WTC11 (cell line): ENCODE data around the gene MIDN. TPM values are rescaled to one million over a fixed set of nuclear protein-coding genes. Genes with fewer than 3 reads are reported as not detected.

Experiments
- ATF1 ChIP-seq: sonication (generic); formaldehyde crosslinking; IDR thresholded peaks from 2 replicates; pipeline ENCODE4 v1.8.1; 2023; ENCODE audit warnings: mild to moderate bottlenecking, moderate library complexity, missing genetic modification reagents
- CBFB ChIP-seq: sonication (generic); formaldehyde crosslinking; IDR thresholded peaks from 2 replicates; pipeline ENCODE4 v1.8.1; 2022; ENCODE audit warnings: mild to moderate bottlenecking, low read depth, missing genetic modification reagents
- CDX4 ChIP-seq: fragments of 250-450 bp; sonication (Bioruptor Pico); IDR thresholded peaks from 2 replicates; pipeline ENCODE4 v1.9.0; 2021; ENCODE audit warnings: moderate library complexity, mild to moderate bottlenecking, inconsistent platforms, borderline replicate concordance
- E2F4 ChIP-seq: sonication (generic); formaldehyde crosslinking; IDR thresholded peaks from 2 replicates; pipeline ENCODE4 v1.8.1; 2022; ENCODE audit warnings: low read depth, mild to moderate bottlenecking, moderate library complexity, missing genetic modification reagents, borderline replicate concordance
- E2F5 ChIP-seq: sonication (generic); formaldehyde crosslinking; IDR thresholded peaks from 2 replicates; pipeline ENCODE4 v1.8.1; 2022; ENCODE audit warnings: mild to moderate bottlenecking, moderate library complexity, missing genetic modification reagents
- EMX1 ChIP-seq: fragments of 250-450 bp; sonication (Bioruptor Pico); IDR thresholded peaks from 2 replicates; pipeline ENCODE4 v1.8.0; 2021; ENCODE audit warnings: mild to moderate bottlenecking
- ETV6 ChIP-seq: sonication (generic); formaldehyde crosslinking; IDR thresholded peaks from 2 replicates; pipeline ENCODE4 v1.8.1; 2022; ENCODE audit warnings: mild to moderate bottlenecking, missing genetic modification reagents
- FOXJ3 ChIP-seq: sonication (generic); formaldehyde crosslinking; IDR thresholded peaks from 2 replicates; pipeline ENCODE4 v1.9.0; 2021; ENCODE audit warnings: missing genetic modification reagents, mild to moderate bottlenecking, borderline replicate concordance
- FOXK1 ChIP-seq: sonication (generic); formaldehyde crosslinking; IDR thresholded peaks from 2 replicates; pipeline ENCODE4 v1.8.0; 2022; ENCODE audit warnings: mild to moderate bottlenecking, moderate library complexity, missing genetic modification reagents
- FOXP4 ChIP-seq: sonication (generic); formaldehyde crosslinking; IDR thresholded peaks from 2 replicates; pipeline ENCODE4 v1.8.0; 2022; ENCODE audit warnings: mild to moderate bottlenecking, missing genetic modification reagents
- GRHL2 ChIP-seq: fragments of 250-450 bp; sonication (Bioruptor Pico); IDR thresholded peaks from 2 replicates; pipeline ENCODE4 v1.8.0; 2022; ENCODE audit warnings: mild to moderate bottlenecking, moderate library complexity; ENCODE audit not compliant: insufficient replicate concordance, severe bottlenecking
- HMGXB4 ChIP-seq: sonication (generic); formaldehyde crosslinking; IDR thresholded peaks from 2 replicates; pipeline ENCODE4 v1.8.1; 2023; ENCODE audit warnings: mild to moderate bottlenecking, moderate library complexity, missing genetic modification reagents
- NFATC4 ChIP-seq: fragments of 250-450 bp; sonication (Bioruptor Pico); IDR thresholded peaks from 2 replicates; pipeline ENCODE4 v1.9.0; 2021; ENCODE audit warnings: mild to moderate bottlenecking
- NFE2L1 ChIP-seq: sonication (generic); formaldehyde crosslinking; IDR thresholded peaks from 2 replicates; pipeline ENCODE4 v1.8.1; 2023; ENCODE audit warnings: missing genetic modification reagents
- NFYB ChIP-seq: sonication (generic); formaldehyde crosslinking; conservative IDR thresholded peaks from 2 replicates; pipeline ENCODE4 v1.8.0; 2022; ENCODE audit warnings: low read depth, missing genetic modification reagents
- NR3C1 ChIP-seq: sonication (generic); formaldehyde crosslinking; conservative IDR thresholded peaks from 2 replicates; pipeline ENCODE4 v1.8.1; 2023; ENCODE audit warnings: low read depth, mild to moderate bottlenecking, missing genetic modification reagents
- RORB ChIP-seq: fragments of 250-450 bp; sonication (Bioruptor Pico); IDR thresholded peaks from 2 replicates; pipeline ENCODE4 v1.9.0; 2021; ENCODE audit warnings: mild to moderate bottlenecking
- SMAD3 ChIP-seq: sonication (generic); formaldehyde crosslinking; IDR thresholded peaks from 2 replicates; pipeline ENCODE4 v1.8.0; 2022; ENCODE audit warnings: missing genetic modification reagents, mild to moderate bottlenecking, borderline replicate concordance
- SMAD4 ChIP-seq: sonication (generic); formaldehyde crosslinking; IDR thresholded peaks from 2 replicates; pipeline ENCODE4 v1.8.0; 2022; ENCODE audit warnings: mild to moderate bottlenecking, missing genetic modification reagents
- TCF7 ChIP-seq: sonication (generic); formaldehyde crosslinking; IDR thresholded peaks from 2 replicates; pipeline ENCODE4 v1.8.0; 2022; ENCODE audit warnings: mild to moderate bottlenecking, low read depth, missing genetic modification reagents, moderate library complexity
- ZNF121 ChIP-seq: sonication (generic); formaldehyde crosslinking; IDR thresholded peaks from 2 replicates; pipeline ENCODE4 v1.8.0; 2023; ENCODE audit warnings: missing genetic modification reagents
- ZNF219 ChIP-seq: sonication (generic); formaldehyde crosslinking; IDR thresholded peaks from 2 replicates; pipeline ENCODE4 v1.8.0; 2023; ENCODE audit warnings: missing genetic modification reagents, mild to moderate bottlenecking, borderline replicate concordance
- ZNF317 ChIP-seq: sonication (generic); formaldehyde crosslinking; IDR thresholded peaks from 2 replicates; pipeline ENCODE4 v1.8.1; 2023; ENCODE audit warnings: low read depth, mild to moderate bottlenecking, moderate library complexity, missing genetic modification reagents, borderline replicate concordance
- ZNF423 ChIP-seq: fragments of 250-450 bp; sonication (Bioruptor Pico); IDR thresholded peaks from 2 replicates; pipeline ENCODE4 v2.1.2; 2022; ENCODE audit warnings: mild to moderate bottlenecking, moderate library complexity
- ZNF425 ChIP-seq: fragments of 250-450 bp; sonication (Bioruptor Pico); conservative IDR thresholded peaks from 2 replicates; pipeline ENCODE4 v1.9.0; 2021; ENCODE audit warnings: mild to moderate bottlenecking
- total RNA-seq: library from RNA; stranded (reverse); gene quantifications from 3 replicates; pipeline ENCODE4 v1.2.3, GENCODE V29; 2021
- TF ChIP-seq, protein P1 (sequence below): sonication (generic); formaldehyde crosslinking; conservative IDR thresholded peaks from 2 replicates; pipeline ENCODE4 v1.8.1; 2023; ENCODE audit warnings: mild to moderate bottlenecking, low read depth, missing genetic modification reagents, moderate library complexity
- TF ChIP-seq, protein P2 (sequence below): sonication (generic); formaldehyde crosslinking; IDR thresholded peaks from 2 replicates; pipeline ENCODE4 v1.8.1; 2022; ENCODE audit warnings: missing genetic modification reagents, borderline replicate concordance

Gene MIDN
- total RNA-seq, 1 experiment from 2014 or later, result 189 TPM

DNA sequence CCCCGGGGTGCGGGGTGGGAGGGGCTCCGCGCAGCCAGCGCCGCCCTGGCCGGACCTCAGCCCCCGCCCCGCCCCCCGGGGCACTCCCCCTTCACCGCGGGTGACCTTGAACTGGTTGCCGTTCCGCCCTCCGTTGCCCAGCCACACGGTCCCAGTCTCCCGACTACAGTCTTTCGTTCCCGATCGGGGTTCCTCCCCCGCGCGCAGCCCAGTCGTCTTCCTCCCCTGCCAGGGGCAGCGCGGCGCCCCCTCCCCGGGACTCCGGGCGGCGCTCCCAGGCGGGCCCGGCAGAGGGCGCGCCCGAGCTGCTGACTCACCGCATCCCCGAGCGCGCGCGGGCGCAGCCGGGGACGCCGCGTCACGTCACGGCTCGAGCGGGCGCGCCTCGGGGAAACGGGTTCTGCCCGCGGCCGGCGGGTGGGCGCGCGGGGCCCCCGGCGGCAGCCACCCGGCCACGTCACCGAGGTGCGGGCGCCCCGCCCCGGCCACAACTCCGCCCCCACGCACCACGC, 459 bp downstream of the MIDN start (continued):
- no peak for TF ChIP-seq FOXK1
- TF ChIP-seq E2F4 (CRISPR knock-in tag), result no peak
- TF ChIP-seq ZNF425, result no peak
- TF ChIP-seq E2F5 (CRISPR knock-in tag), result no peak
- no peak for TF ChIP-seq NFYB (CRISPR knock-in tag)
- TF ChIP-seq FOXJ3 (CRISPR knock-in tag), result no peak
- no peak for TF ChIP-seq SMAD3 (CRISPR knock-in tag)
- 0 out of 2 replicates have a peak, but pooled peaks have one; percentile 3 for TF ChIP-seq ZNF121 (CRISPR knock-in tag)
- TF ChIP-seq FOXP4 (CRISPR knock-in tag), result no peak
- no peak for TF ChIP-seq TCF7 (CRISPR knock-in tag)
- no peak; the same call in 1 of the 2 replicates for TF ChIP-seq CDX4 (CRISPR knock-in tag)
- no peak for TF ChIP-seq ZNF219
- TF ChIP-seq ZNF317, result no peak
- TF ChIP-seq, protein P1, sequence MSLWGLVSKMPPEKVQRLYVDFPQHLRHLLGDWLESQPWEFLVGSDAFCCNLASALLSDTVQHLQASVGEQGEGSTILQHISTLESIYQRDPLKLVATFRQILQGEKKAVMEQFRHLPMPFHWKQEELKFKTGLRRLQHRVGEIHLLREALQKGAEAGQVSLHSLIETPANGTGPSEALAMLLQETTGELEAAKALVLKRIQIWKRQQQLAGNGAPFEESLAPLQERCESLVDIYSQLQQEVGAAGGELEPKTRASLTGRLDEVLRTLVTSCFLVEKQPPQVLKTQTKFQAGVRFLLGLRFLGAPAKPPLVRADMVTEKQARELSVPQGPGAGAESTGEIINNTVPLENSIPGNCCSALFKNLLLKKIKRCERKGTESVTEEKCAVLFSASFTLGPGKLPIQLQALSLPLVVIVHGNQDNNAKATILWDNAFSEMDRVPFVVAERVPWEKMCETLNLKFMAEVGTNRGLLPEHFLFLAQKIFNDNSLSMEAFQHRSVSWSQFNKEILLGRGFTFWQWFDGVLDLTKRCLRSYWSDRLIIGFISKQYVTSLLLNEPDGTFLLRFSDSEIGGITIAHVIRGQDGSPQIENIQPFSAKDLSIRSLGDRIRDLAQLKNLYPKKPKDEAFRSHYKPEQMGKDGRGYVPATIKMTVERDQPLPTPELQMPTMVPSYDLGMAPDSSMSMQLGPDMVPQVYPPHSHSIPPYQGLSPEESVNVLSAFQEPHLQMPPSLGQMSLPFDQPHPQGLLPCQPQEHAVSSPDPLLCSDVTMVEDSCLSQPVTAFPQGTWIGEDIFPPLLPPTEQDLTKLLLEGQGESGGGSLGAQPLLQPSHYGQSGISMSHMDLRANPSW (CRISPR knock-in tag), result no peak
- no peak for TF ChIP-seq CBFB (CRISPR knock-in tag)
- TF ChIP-seq ATF1 (CRISPR knock-in tag), result no peak
- no peak for TF ChIP-seq SMAD4 (CRISPR knock-in tag)
- peak; percentile 78; the same call in 1 of the 2 replicates for TF ChIP-seq EMX1 (CRISPR knock-in tag)
- no peak for TF ChIP-seq GRHL2 (CRISPR knock-in tag)
- no peak; the same call in 1 of the 2 replicates for TF ChIP-seq ETV6
- TF ChIP-seq RORB, result no peak
- no peak for TF ChIP-seq NR3C1 (CRISPR knock-in tag)
- TF ChIP-seq ZNF423, result peak; percentile 25; the same call in 1 of the 2 replicates
- no peak for TF ChIP-seq NFE2L1 (CRISPR knock-in tag)
- peak; percentile 47; the same call in 1 of the 2 replicates for TF ChIP-seq HMGXB4
- TF ChIP-seq NFATC4 (CRISPR knock-in tag), result no peak
- TF ChIP-seq, protein P2, sequence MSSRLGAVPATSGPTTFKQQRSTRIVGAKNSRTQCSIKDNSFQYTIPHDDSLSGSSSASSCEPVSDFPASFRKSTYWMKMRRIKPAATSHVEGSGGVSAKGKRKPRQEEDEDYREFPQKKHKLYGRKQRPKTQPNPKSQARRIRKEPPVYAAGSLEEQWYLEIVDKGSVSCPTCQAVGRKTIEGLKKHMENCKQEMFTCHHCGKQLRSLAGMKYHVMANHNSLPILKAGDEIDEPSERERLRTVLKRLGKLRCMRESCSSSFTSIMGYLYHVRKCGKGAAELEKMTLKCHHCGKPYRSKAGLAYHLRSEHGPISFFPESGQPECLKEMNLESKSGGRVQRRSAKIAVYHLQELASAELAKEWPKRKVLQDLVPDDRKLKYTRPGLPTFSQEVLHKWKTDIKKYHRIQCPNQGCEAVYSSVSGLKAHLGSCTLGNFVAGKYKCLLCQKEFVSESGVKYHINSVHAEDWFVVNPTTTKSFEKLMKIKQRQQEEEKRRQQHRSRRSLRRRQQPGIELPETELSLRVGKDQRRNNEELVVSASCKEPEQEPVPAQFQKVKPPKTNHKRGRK, result no peak
